VCaP (cell line): ENCODE measurements around the gene DBN1.

ENCODE experiments used
- H3K27ac ChIP-seq: fragments of 450-650 bp; 2 replicates; pipeline ENCODE4 v1.5.1; 2017
- TF ChIP-seq, protein P1 (sequence below): fragments of 450-650 bp; conservative IDR thresholded peaks from 2 replicates; pipeline ENCODE4 v1.5.1; 2017; ENCODE audit warnings: mild to moderate bottlenecking, moderate library complexity

DBN1 gene

GRCh38 chr5:177457852-177458681 lies 15.4 kb downstream of the DBN1 start:
- TF ChIP-seq, protein P1, sequence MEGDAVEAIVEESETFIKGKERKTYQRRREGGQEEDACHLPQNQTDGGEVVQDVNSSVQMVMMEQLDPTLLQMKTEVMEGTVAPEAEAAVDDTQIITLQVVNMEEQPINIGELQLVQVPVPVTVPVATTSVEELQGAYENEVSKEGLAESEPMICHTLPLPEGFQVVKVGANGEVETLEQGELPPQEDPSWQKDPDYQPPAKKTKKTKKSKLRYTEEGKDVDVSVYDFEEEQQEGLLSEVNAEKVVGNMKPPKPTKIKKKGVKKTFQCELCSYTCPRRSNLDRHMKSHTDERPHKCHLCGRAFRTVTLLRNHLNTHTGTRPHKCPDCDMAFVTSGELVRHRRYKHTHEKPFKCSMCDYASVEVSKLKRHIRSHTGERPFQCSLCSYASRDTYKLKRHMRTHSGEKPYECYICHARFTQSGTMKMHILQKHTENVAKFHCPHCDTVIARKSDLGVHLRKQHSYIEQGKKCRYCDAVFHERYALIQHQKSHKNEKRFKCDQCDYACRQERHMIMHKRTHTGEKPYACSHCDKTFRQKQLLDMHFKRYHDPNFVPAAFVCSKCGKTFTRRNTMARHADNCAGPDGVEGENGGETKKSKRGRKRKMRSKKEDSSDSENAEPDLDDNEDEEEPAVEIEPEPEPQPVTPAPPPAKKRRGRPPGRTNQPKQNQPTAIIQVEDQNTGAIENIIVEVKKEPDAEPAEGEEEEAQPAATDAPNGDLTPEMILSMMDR = peak; percentile 10; the same call in 1 of the 2 replicates
- no peak overlapping the region for H3K27ac ChIP-seq

DNA sequence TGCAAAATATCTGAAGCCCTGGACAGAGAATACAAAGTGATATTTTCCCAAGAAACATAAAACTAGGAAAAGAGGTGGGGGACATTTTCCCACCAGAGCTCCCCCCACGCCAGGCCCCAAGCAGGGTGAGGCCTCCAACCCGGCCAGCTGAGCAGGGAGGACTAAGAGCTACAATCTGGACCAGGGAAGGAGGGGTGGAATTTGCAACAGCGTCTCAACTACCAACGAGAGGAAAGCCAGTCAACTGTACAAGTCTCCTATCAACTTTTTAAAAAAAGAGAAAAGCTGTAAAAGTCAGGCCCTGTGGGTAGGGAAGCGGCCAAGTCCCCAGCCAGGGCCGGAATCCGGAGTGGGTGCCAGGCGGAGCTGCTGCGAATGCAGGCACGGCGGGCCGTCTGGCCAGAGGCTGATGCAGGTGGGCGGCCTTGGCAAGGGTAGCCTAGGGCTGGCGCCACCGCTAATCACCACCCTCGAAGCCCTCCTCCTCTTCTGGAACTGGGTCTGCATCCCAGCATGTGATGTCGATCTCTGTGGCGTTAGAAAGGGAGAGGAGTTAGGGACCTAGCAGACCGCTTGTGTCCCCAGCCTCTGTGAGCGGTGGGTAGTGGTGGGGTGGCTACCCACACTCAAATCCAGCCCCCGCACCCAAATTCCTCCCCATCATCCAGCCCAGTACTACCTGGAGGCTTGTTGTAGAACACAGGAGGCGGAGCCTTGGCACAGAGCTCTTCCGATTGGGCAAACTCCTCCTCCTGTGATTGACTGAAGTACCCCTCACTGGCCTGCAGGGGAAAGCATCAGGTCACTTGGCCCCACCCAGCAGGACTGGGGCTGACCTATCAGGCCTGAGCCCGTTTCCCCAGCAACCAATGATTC lies 16.2 kb downstream of the DBN1 start:
- TF ChIP-seq, protein P1 = peak; percentile 68
- H3K27ac ChIP-seq = peak overlapping the region; percentile 99

DNA sequence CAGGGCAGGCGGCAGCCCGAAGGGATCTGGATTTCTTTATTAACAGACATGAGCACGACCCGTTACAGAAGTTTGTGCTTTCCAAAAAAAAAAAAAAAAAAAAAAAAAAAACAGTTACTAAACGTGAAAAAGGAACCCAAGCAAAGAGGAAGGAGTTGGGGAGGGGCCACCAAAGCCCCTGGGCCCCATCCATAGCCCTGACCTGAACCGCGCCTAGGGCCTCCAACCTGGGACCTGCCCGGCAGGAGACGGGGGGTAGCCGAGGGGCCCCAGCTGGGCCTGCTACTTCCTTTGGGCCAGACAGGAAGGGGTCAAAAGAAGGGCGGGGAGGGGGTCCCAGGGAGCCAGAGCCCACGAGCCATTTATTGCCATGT lies 16.9 kb downstream of the DBN1 start:
- TF ChIP-seq, protein P1 = peak; percentile 74
- H3K27ac ChIP-seq = peak overlapping the region; percentile 99

- TF ChIP-seq, protein P1 = peak; percentile 99
- peak overlapping the region; percentile 99 for H3K27ac ChIP-seq
These were observed 17.5 kb downstream of the DBN1 start for GRCh38 chr5:177455661-177456590.

DNA sequence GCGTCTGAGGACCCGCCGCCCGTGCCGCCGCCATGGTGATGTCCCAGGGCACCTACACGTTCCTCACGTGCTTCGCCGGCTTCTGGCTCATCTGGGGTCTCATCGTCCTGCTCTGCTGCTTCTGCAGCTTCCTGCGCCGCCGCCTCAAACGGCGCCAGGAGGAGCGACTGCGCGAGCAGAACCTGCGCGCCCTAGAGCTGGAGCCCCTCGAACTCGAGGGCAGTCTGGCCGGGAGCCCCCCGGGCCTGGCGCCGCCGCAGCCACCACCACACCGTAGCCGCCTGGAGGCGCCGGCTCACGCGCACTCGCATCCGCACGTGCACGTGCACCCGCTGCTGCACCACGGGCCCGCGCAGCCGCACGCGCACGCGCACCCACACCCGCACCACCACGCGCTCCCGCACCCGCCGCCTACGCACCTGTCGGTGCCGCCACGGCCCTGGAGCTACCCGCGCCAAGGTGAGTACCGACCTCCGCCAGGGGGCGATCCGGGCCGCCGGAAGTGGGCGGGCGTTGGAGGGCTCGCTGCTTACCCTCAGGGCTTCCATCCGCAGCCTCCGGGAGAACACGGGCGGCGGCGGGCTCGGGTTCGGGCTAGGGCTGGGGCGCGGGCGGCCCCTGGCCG lies 18.3 kb downstream of the DBN1 start:
- TF ChIP-seq, protein P1 = peak; percentile 91
- peak overlapping the region; percentile 99 for H3K27ac ChIP-seq

GRCh38 chr5:177454397-177455035 lies 18.9 kb downstream of the DBN1 start:
- TF ChIP-seq, protein P1 = peak; percentile 98
- peak overlapping the region; percentile 99 for H3K27ac ChIP-seq
